Measurements from ENCODE around the gene PDZD2. TPM values are rescaled to one million over a fixed set of nuclear protein-coding genes. Genes with fewer than 3 reads are reported as not detected.
"Not testable (repeated sequence)": the region's sequence is repeated elsewhere in the genome, so short reads cannot be mapped to it uniquely, and the experiment has no call there.

Gene PDZD2
- polyA plus RNA-seq (ENCODE audit: low read depth in 6 of 6): under 1 TPM in 5 of 6 donors, not detected in 1; 0.05 to 0.24 (median 0.06) TPM

DNA sequence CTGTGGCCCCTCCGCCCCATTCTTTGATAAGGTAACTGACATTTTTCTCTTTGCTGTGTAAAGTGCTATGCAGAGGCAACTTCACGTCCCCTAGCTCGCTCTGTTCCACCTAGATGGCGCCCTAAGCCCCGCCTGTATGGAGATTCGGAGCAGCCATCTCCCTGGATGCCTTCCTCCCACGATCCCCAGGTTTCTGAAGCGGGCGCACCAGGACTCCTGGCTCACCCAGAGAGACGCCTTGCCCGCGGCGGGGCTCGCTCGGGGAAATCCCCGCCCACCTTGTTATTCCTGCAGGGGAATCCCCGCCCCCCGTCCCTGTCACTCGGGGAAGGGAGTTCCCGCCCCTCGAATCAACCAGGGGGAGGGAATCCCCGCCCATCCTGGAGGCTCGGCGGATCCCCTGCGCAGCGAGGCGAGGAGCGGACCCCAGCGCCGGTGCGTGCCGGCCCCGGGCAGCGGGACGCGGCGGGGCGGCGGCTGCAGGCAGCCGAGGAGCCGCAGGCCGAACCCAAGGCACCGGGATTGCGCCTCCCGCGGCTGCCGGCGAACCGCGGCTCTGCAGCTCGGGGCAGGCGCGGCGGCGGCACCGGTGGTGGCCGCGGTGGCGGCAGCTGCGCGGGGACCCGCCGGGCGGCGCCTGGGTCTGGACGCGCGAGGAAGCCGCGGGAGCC is at the start of gene PDZD2:
Gene PDZD2 (plus strand): TSS at position 384 of the 671 bp plus-strand sequence.
- peaks cover 0 to 3% (median 0%) of the 10 kb centered on the region in 7 donors for H3K9me3 Mint-ChIP-seq
- no peaks in the 10 kb centered on the region for H3K36me3 Mint-ChIP-seq
- peak; percentile 18 for DNase-seq
- peaks cover 30 to 39% (median 33%) of the 10 kb centered on the region in 3 donors for H3K27me3 Mint-ChIP-seq
- H3K4me3 Mint-ChIP-seq: peak within 1 kb of the TSS; percentile 73 to 91 (median 86)
- peaks cover 0 to 15% (median 12%) of the 10 kb centered on the region in 3 donors for H3K4me1 Mint-ChIP-seq
- H3K27ac Mint-ChIP-seq: peak within 1 kb of the TSS in 3 of 6 donors; percentile 57 to 80 (median 77)
- ATAC-seq (ENCODE audit: low read depth in 2 of 2): peak; percentile 68 to 73

DNA sequence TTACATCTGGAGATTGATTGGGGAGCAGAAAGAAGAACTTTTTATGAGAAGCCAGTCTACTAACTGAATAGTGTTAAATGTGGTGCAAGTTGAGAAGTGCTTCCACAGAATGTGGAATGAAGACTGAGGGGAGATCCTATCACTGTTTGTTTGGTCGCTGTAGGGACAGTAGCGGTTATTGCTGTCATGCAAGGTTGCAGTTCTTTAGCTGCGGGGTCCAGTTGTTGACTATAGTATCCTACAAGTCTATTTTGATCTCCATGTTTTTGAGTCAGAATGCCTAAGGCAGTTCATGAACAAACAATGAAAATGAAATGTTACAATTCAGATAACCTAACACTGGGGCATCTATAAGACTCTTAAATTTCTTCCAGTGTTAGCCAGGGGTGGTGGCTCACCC is 45.3 kb upstream of the PDZD2 start:
- ATAC-seq (ENCODE audit: low read depth in 2 of 2) (no peak), DNase-seq (no peak)
- Mint-ChIP-seq H3K27ac (no peak overlapping the region), H3K4me1 (peaks cover 0 to 7% (median 0%) of the 10 kb centered on the region in 3 donors), H3K27me3 (peaks cover 0 to 8% (median 7%) of the 10 kb centered on the region in 3 donors), H3K9me3 (no peaks in the 10 kb centered on the region), H3K4me3 (no peak overlapping the region), H3K36me3 (no peaks in the 10 kb centered on the region)

DNA sequence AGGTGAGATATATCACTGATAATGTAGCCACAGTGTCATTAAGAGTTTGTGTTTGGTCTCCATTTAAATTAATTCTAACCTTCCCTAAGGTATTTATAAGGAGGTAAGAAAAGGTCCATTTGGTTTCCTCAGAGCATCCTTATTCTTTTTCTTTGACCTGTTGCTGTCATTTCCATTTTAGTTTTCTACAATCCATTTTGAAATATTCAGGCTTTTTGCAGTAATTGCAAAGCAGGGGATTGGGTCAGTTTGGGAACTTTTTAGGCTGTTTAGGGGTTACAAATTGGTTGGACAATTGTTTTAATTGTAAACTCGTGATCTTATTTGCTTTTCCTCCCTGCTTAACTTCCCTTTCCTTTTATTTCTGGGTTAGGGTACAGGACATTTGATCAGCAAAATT is 42.6 kb upstream of the PDZD2 start:
- no peaks in the 10 kb centered on the region for H3K9me3 Mint-ChIP-seq
- H3K27ac Mint-ChIP-seq: no peak overlapping the region
- no peak overlapping the region for H3K4me3 Mint-ChIP-seq
- ATAC-seq (ENCODE audit: low read depth in 2 of 2) (no peak), DNase-seq (no peak)
- H3K4me1 Mint-ChIP-seq: peaks cover 0 to 12% (median 0%) of the 10 kb centered on the region in 3 donors
- H3K36me3 Mint-ChIP-seq: no peaks in the 10 kb centered on the region
- H3K27me3 Mint-ChIP-seq: peaks cover 0 to 8% (median 7%) of the 10 kb centered on the region in 3 donors

DNA sequence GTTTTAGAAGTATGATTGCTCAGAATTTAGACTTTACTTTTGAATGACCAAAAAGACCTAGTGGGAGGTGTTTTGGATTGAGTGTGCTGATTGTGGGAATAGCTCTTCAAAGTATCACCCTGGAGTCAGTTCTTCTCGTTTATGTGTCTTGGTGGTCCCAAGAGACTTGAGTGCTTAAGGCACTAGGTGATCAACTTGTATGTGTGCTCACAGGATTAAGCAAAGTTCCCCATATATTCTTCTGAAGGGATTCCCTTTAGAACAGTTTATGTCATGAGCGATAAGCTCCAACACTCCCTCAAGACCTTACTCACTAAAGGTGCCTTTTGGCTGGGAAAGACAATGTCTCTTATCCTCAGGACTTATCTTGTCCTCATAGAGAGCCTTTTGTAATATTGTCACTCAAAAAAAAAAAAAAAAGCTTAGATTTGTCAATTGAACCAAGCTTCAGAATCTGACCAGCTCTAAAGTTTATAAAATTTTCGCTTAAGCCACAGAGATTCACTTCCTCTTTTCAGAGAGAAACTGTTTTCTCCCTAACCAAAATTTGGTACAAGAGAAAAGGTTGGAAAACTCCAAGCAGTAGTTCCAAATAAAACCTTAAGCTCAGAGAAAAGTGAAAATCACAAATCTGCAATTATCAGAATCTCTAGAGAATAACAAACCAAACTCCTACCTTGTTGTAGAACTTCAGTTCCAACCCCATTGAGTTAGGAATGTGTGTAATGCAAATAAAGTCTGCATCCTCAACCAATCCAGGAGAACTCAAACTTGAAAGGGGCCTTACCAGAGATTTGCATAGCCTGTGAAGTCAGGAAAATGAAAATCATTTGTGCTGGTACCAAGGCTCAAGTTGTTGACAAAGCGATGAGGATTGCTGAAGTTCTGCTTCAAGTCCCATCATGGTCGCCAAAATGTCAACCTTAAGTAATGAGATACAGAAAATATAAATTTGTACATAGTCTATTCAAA is 40.0 kb upstream of the PDZD2 start:
- ATAC-seq (ENCODE audit: low read depth in 2 of 2): no peak
- no peaks in the 10 kb centered on the region for H3K36me3 Mint-ChIP-seq
- H3K9me3 Mint-ChIP-seq: no peaks in the 10 kb centered on the region
- DNase-seq: no peak
- no peak overlapping the region for H3K4me3 Mint-ChIP-seq
- peaks cover 0 to 12% (median 0%) of the 10 kb centered on the region in 3 donors for H3K4me1 Mint-ChIP-seq
- H3K27me3 Mint-ChIP-seq: peaks cover 6 to 8% (median 6%) of the 10 kb centered on the region in 3 donors
- peak overlapping the region in 1 of 6 donors; percentile 32 for H3K27ac Mint-ChIP-seq

DNA sequence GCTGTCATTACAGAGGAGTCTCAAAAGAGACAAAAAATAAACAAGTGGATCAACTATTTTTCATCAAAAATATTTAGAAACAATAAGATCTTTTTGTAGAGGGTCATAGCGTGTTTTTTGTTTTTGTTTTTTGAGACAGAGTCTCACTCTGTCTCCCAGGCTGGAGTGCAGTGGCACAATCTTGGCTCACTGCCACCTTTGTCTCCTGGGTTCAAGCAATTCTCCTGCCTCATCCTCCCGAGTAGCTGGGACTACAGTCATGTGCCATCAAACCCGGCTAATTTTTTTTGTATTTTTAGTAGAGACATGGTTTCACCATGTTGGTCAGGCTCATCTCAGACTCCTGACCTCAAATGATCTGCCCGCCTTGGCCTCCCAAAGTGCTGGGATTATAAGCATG is 36.6 kb upstream of the PDZD2 start:
- H3K27ac Mint-ChIP-seq; DNase-seq; H3K27me3 Mint-ChIP-seq; H3K9me3 Mint-ChIP-seq; H3K36me3 Mint-ChIP-seq; ATAC-seq (ENCODE audit: low read depth in 2 of 2); H3K4me3 Mint-ChIP-seq: not testable (repeated sequence)
- peaks cover 0 to 12% (median 0%) of the 10 kb centered on the region in 3 donors for H3K4me1 Mint-ChIP-seq

DNA sequence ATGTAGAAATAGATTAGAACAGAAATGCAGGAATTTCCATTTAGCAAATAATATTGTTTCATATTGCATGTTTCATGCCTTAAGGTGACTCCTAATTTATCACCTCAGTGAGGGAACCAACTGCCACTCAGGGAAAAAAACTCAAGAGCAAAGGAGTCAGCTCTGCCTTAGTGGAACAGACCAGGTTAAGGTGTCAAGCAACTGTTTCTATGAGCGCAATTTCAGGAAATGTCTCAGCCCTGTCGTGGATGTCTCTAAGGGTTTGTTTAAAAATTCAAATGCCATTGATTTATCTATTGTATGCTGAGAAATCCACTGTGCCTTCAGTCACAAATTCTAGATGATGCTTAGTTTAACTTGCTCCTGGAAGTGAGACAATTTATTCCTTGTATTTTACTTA is 34.7 kb upstream of the PDZD2 start:
- DNase-seq: no peak
- no peaks in the 10 kb centered on the region for H3K9me3 Mint-ChIP-seq
- H3K27ac Mint-ChIP-seq: no peak overlapping the region
- H3K4me1 Mint-ChIP-seq: no peaks in the 10 kb centered on the region
- H3K4me3 Mint-ChIP-seq: no peak overlapping the region
- no peak for ATAC-seq (ENCODE audit: low read depth in 2 of 2)
- H3K36me3 Mint-ChIP-seq: no peaks in the 10 kb centered on the region
- H3K27me3 Mint-ChIP-seq: peaks cover 6 to 8% (median 6%) of the 10 kb centered on the region in 3 donors

DNA sequence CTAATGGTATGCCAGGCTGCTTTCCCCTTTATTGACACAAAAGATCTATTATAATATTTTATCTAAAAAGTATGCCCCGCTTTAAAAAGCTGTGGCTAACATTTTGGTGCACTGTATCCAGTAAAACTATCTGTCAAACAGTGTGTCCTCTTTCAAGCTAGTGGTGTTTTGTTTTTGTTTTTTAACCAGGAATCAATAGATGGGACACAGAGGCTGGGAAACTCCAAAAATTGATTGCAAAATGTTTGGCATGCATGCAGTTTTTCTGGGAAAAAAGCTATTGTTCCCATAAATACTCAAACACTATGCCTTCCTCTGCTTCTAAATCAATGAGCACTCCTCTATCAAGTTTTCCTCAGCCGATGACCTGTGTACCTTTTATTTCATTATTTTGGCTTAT is 34.3 kb upstream of the PDZD2 start:
- no peaks in the 10 kb centered on the region for H3K36me3 Mint-ChIP-seq
- no peaks in the 10 kb centered on the region for H3K4me1 Mint-ChIP-seq
- H3K4me3 Mint-ChIP-seq: no peak overlapping the region
- H3K9me3 Mint-ChIP-seq: no peaks in the 10 kb centered on the region
- no peak for ATAC-seq (ENCODE audit: low read depth in 2 of 2)
- no peak for DNase-seq
- peaks cover 6 to 8% (median 6%) of the 10 kb centered on the region in 3 donors for H3K27me3 Mint-ChIP-seq
- no peak overlapping the region for H3K27ac Mint-ChIP-seq

DNA sequence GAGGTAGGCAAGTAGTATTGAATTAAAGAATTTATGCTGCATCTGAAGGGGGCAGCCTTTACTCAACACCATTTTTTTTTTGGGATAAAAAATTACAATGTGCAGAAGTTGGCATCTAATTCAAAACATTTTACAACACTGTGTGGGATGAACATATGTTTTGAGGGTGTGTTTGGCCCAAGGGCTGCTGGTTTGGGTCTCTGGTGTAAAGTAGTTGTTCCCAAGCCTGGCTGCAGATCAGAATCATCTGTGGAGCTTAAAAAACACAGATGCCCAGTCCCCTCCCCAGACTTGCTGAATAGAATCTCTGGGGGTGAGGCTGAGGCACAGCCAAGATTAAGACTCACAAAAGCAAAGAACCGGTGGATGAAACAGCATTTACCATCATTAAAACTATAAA is 33.0 kb upstream of the PDZD2 start:
- peaks cover 5 to 6% (median 6%) of the 10 kb centered on the region in 3 donors for H3K27me3 Mint-ChIP-seq
- no peaks in the 10 kb centered on the region for H3K4me1 Mint-ChIP-seq
- DNase-seq (no peak), ATAC-seq (ENCODE audit: low read depth in 2 of 2) (no peak)
- no peak overlapping the region for H3K4me3 Mint-ChIP-seq
- no peaks in the 10 kb centered on the region for H3K36me3 Mint-ChIP-seq
- H3K27ac Mint-ChIP-seq: no peak overlapping the region
- no peaks in the 10 kb centered on the region for H3K9me3 Mint-ChIP-seq

DNA sequence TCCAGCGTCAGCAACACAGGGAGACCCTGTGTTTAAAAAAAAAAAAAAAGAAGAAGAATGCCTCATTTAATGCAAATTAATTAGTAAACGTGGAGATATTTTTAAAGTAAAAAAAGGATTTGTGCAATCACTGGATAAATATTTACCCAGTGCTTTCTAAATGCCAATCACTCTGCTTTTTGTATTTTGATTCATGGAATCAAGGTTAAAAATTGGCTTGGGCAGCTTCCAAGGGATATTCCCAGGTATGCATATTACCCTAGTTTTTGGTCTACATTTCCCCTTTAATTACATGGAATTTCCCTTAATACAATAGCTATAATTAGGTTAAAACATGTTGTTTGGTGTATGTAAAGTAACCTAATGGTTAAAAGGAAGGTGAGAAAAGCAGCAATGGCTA is 31.4 kb upstream of the PDZD2 start:
- DNase-seq (no peak), ATAC-seq (ENCODE audit: low read depth in 2 of 2) (no peak)
- Mint-ChIP-seq H3K4me3 (no peak overlapping the region), H3K36me3 (no peaks in the 10 kb centered on the region), H3K4me1 (no peaks in the 10 kb centered on the region), H3K9me3 (no peaks in the 10 kb centered on the region), H3K27ac (peak overlapping the region in 1 of 6 donors; percentile 12), H3K27me3 (no peaks in the 10 kb centered on the region)

DNA sequence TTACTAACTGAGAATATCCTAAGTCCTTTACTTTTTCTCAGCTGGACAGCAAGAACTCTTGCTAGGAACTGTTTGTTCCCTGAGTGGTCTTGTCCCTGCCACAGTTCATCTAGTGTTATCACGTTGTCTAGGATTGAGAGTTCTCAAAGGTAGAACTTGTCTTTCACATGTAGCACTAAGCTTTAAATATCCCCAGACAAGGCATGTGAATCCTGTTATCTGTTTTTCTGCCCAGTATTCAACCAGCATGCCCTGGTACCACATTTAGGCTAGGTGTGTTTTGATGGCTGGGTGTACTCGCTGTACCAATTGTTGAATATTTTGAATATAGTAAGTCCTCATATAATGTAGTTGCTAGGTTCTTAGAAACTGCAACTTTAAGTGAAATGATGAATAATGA is 27.9 kb upstream of the PDZD2 start:
- Mint-ChIP-seq H3K27me3 (peaks cover 0 to 8% (median 2%) of the 10 kb centered on the region in 3 donors), H3K27ac (no peak overlapping the region), H3K4me1 (no peaks in the 10 kb centered on the region), H3K9me3 (peaks cover 0 to 4% (median 4%) of the 10 kb centered on the region in 7 donors), H3K4me3 (no peak overlapping the region), H3K36me3 (no peaks in the 10 kb centered on the region)
- DNase-seq (no peak), ATAC-seq (ENCODE audit: low read depth in 2 of 2) (no peak)

DNA sequence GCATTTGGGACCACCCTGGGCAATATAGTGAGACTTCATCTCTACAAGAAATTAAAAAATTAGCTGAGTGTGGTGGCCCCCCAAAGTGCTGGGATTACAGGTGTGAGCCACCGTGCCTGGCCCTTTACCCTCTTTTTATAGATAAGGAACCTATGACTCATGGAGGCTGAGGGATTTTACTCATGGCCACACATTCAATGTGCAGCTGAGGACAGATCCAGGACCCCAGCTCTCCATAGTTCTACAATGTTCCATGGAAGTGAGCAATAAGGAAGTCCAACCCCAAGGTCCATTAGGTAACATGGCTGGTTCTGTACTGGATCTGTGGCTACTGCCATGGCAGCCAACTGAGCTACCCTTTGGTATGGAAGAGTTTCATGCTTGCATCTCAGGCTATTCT is 25.3 kb upstream of the PDZD2 start:
- Mint-ChIP-seq H3K4me1 (no peaks in the 10 kb centered on the region), H3K27ac (no peak overlapping the region), H3K27me3 (peaks cover 9 to 23% (median 14%) of the 10 kb centered on the region in 3 donors), H3K9me3 (peaks cover 0 to 14% (median 4%) of the 10 kb centered on the region in 7 donors), H3K36me3 (no peaks in the 10 kb centered on the region), H3K4me3 (no peak overlapping the region)
- no peak for DNase-seq
- ATAC-seq (ENCODE audit: low read depth in 2 of 2): no peak

DNA sequence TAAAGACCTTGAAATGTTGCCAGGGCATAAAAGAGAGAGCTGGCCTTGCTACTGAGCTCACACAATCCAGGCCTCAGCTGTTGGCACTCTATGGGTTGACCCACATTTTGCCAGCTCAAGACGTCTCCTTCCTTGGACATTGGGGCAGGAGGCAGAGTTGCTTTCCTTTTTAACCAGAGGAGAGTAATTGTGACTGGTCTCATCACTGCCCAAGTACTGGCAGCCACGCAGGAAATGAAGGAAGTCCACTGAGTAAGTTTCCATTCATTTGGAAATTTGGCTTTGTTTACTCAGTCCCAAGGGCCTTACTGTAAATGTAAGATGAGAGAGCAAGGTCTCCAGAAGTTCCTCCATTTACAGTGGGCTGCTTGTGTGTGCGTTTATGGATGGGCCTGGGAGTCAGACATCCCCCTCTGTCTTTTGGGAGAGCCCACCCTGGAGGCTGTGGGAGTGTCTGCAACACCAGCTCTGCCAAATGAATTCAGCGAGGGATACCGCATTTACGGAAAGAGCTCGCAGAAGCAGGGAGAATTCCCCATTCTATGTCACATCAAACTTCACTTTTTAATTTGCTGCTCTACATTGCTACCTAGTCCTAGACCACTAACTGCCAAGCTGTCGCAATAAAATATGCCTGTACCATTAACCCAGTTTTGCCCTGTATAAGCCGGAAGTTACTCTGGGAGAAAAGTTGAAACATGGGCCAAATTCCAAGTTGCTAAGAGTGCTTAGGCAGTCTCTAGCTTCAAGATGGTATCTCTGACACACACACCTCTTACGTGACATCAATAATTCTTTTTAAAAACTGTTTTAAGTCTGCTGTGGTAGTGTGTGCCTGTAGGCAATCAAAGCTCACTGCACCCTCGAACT is 24.5 kb upstream of the PDZD2 start:
- no peak for DNase-seq
- H3K4me1 Mint-ChIP-seq: no peaks in the 10 kb centered on the region
- H3K27ac Mint-ChIP-seq: no peak overlapping the region
- H3K9me3 Mint-ChIP-seq: peaks cover 0 to 14% (median 4%) of the 10 kb centered on the region in 7 donors
- H3K36me3 Mint-ChIP-seq: no peaks in the 10 kb centered on the region
- ATAC-seq (ENCODE audit: low read depth in 2 of 2): no peak
- peaks cover 12 to 28% (median 14%) of the 10 kb centered on the region in 3 donors for H3K27me3 Mint-ChIP-seq
- H3K4me3 Mint-ChIP-seq: no peak overlapping the region

DNA sequence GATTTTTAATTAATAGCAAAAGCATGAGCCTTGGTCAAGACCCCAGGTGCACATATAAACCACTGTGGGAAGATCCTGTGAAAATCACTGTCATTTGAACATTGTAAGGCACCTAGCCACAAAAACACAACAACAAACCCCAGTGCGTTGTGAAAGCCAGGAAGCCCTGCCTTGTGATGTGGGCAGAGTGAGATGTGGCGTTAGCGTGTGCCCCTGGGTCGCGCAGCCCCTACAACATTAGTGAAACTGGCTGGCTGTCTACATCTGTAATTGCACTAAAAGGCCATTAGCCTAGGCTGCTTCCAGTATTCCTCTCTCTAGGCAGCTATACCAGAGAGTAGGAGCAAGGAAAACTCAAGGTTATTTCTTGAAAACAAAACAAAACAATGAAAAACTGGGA is 21.1 kb upstream of the PDZD2 start:
- Mint-ChIP-seq H3K36me3 (no peaks in the 10 kb centered on the region), H3K4me1 (no peaks in the 10 kb centered on the region), H3K27ac (no peak overlapping the region), H3K9me3 (peaks cover 0 to 14% (median 4%) of the 10 kb centered on the region in 7 donors), H3K4me3 (no peak overlapping the region), H3K27me3 (peaks cover 22 to 37% (median 23%) of the 10 kb centered on the region in 3 donors)
- no peak for ATAC-seq (ENCODE audit: low read depth in 2 of 2)
- no peak for DNase-seq
